CD4-positive, alpha-beta T cell treated with Interleukin-1 beta for 1 hour (primary cell): ENCODE measurements around the gene MARK4.
A peak's percentile ranks its signal among the peaks of the same experiment; 100 is the strongest.
"Not testable (repeated sequence)": the region's sequence is repeated elsewhere in the genome, so short reads cannot be mapped to it uniquely, and the experiment has no call there.

ENCODE experiments used
- DNase-seq, 2 donors: peaks; one replicate each; pipeline ENCODE4 v3.0.0-alpha.2; 2020 to 2022

MARK4 gene

GRCh38 chr19:45250832-45251451 lies at the start of gene MARK4:
Gene MARK4, plus strand, starts transcription at chr19:45251271. Its CDS starts 318 bp downstream, at chr19:45251589.
- peak; percentile 65 for DNase-seq

GRCh38 chr19:45202637-45203036 lies 48.4 kb upstream of the MARK4 start:
- no peak for DNase-seq

- DNase-seq, result no peak
Measured at GRCh38 chr19:45205810-45206209, 45.3 kb upstream of the MARK4 start.

GRCh38 chr19:45206328-45206727 lies 44.7 kb upstream of the MARK4 start:
- no peak for DNase-seq

- DNase-seq, result no peak
Measured at GRCh38 chr19:45211751-45212381, 39.2 kb upstream of the MARK4 start.

- DNase-seq, result no peak
Measured at GRCh38 chr19:45213031-45213430, 38.0 kb upstream of the MARK4 start.

- no peak for DNase-seq
Measured at GRCh38 chr19:45215391-45216191, 35.5 kb upstream of the MARK4 start.

- no peak for DNase-seq
Measured at GRCh38 chr19:45216667-45217066, 34.4 kb upstream of the MARK4 start.

- DNase-seq, result no peak
Measured at GRCh38 chr19:45217193-45217956, 33.7 kb upstream of the MARK4 start.

GRCh38 chr19:45217957-45218334 lies 33.1 kb upstream of the MARK4 start:
- DNase-seq, result no peak

- DNase-seq, result no peak
Measured at GRCh38 chr19:45218426-45218825, 32.6 kb upstream of the MARK4 start.

- DNase-seq, result no peak
Measured at GRCh38 chr19:45218911-45219743, 31.9 kb upstream of the MARK4 start.

- no peak for DNase-seq
Measured at GRCh38 chr19:45222724-45223123, 28.3 kb upstream of the MARK4 start.

GRCh38 chr19:45223879-45224278 lies 27.2 kb upstream of the MARK4 start:
- DNase-seq, result no peak

GRCh38 chr19:45224645-45225044 lies 26.4 kb upstream of the MARK4 start:
- no peak for DNase-seq

GRCh38 chr19:45229056-45229455 lies 22.0 kb upstream of the MARK4 start:
- not testable (repeated sequence) for DNase-seq

GRCh38 chr19:45231891-45232290 lies 19.2 kb upstream of the MARK4 start:
- DNase-seq, result no peak

GRCh38 chr19:45234089-45234869 lies 16.8 kb upstream of the MARK4 start:
- no peak for DNase-seq

- no peak for DNase-seq
Measured at GRCh38 chr19:45235485-45235884, 15.6 kb upstream of the MARK4 start.

- no peak for DNase-seq
Measured at GRCh38 chr19:45238556-45238955, 12.5 kb upstream of the MARK4 start.

GRCh38 chr19:45243144-45243732 lies 7.8 kb upstream of the MARK4 start:
- DNase-seq, result no peak
